GM06990 (cell line): ENCODE measurements around the gene CCDC116.
A peak's percentile ranks its signal among the peaks of the same experiment; 100 is the strongest.

Experiments used
- DNase-seq: peaks from one replicate; pipeline ENCODE4 v3.0.0-alpha.2; 2011; ENCODE audit not compliant: insufficient read length; ENCODE audit errors: extremely low read depth
- H3K27me3 ChIP-seq: replicated peaks from 2 replicates; pipeline ENCODE4 v1.6.0; 2011; ENCODE audit warnings: low read length; ENCODE audit not compliant: control insufficient read depth, insufficient read depth
- H3K36me3 ChIP-seq: 2 replicates; pipeline ENCODE4 v1.5.1; 2011; ENCODE audit warnings: low read length; ENCODE audit not compliant: control insufficient read depth, insufficient read depth
- H3K4me3 ChIP-seq: replicated peaks from 2 replicates; pipeline ENCODE4 v1.5.1; 2011; ENCODE audit warnings: low read depth, mild to moderate bottlenecking, control low read depth, low read length
- TF ChIP-seq, protein P1 (sequence below): IDR thresholded peaks from 2 replicates; pipeline ENCODE4 v1.5.1; 2011; ENCODE audit warnings: low read length, control low read depth, mild to moderate bottlenecking, inconsistent platforms; ENCODE audit not compliant: insufficient read depth, poor library complexity, severe bottlenecking

The CCDC116 gene

DNA sequence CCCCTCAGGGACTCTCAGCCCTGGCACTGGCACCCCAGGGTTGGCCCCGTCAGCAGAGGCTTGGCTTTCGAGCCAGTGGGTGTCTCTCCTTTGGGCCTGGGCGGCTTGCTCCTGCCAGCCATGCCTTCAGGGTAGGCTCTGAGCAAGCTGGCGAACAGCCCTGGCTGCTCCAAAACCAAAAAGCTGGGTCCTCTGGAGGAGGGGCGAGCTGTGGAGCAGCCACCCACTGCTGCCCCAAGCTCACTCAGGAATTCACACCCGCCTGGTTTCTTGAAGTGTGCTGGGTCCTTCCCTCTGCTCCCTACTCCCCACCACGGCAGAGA is 9.0 kb upstream of the CCDC116 start:
- no peak overlapping the region for H3K4me3 ChIP-seq
- H3K27me3 ChIP-seq = no peaks in the 10 kb centered on the region
- peaks cover 30% of the 10 kb centered on the region for H3K36me3 ChIP-seq
- no peak for DNase-seq
- TF ChIP-seq, protein P1, sequence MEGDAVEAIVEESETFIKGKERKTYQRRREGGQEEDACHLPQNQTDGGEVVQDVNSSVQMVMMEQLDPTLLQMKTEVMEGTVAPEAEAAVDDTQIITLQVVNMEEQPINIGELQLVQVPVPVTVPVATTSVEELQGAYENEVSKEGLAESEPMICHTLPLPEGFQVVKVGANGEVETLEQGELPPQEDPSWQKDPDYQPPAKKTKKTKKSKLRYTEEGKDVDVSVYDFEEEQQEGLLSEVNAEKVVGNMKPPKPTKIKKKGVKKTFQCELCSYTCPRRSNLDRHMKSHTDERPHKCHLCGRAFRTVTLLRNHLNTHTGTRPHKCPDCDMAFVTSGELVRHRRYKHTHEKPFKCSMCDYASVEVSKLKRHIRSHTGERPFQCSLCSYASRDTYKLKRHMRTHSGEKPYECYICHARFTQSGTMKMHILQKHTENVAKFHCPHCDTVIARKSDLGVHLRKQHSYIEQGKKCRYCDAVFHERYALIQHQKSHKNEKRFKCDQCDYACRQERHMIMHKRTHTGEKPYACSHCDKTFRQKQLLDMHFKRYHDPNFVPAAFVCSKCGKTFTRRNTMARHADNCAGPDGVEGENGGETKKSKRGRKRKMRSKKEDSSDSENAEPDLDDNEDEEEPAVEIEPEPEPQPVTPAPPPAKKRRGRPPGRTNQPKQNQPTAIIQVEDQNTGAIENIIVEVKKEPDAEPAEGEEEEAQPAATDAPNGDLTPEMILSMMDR = no peak

DNA sequence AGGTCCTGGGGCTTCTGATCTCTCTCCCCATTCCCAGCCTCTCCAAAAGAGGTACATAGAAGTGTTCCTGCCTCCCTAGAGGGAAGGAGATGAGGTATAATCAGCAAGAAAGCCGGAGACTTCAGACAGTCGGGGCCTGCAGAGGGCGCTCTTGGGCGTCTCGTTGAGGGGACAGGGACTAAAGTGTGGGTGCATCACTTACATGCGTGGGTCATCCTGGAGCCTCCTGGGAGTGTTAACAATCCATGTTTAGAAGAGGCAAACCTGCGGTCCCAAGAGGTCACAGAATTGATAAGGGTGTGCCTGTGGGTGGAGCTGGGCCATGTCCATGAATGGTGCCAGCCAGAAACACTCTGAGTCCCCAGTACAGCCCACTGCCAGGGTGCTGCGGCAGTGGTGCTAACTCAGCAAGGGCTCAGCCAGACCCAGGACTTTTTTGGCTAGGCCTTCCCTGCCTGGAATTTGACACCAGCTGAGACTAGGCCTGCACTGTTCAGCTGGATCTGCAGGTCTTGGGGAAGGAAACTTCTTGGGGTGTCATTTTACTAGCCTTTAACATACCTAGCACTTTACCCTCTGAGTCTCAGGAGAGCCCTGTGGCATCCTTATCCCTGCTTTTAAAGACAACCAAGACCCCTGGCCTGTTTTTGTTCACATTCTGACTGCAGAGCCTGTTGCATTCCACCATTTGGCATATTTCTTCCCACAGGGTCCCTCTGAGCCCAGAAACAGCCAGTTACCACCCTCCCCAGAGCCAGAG is 8.3 kb upstream of the CCDC116 start:
- no peak for DNase-seq
- H3K36me3 ChIP-seq = peaks cover 27% of the 10 kb centered on the region
- H3K4me3 ChIP-seq = no peak overlapping the region
- TF ChIP-seq, protein P1 = peak; percentile 62
- H3K27me3 ChIP-seq = no peaks in the 10 kb centered on the region

DNA sequence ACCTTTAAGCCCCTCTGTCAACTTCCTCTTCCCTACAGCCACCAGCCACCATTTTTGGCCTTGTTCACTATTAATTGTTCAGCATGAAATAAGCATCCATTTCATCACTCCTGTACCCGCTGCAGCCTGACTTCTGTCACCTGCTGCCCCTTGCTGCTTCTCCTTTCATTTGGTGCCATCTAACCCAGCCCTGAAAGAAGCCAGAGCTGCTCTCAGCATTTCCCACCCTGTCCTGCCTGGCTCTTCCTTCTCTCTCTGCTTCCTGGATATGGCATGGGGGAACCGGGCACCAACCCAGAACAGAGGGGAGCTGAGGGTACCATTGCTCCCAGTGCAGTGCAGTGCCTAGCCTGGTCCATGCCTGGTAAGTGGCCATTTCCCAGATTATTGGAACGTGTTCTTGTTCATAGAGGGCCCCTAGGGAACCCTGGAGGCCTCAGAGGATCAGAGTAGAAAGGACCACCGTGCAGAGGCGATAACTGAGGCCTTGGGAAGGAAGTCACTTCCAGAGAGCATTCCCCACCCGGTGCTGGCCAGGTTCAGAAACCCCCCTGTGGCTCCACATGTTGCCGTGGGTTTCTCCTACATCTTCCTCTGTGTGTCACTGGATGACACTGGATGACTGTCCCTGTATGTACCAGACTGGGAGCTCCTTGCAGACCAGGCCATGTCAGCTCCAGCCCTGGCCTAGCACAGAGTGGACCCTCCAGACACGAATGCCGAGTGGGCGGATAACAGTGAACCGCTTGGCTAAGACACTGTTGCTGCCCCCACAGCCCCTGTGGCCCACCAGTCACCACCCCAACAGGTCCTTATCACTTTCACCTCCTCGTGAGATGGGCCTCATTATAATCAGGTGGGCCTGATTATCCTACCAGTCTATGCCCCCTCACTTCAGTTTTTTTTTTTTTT is 7.4 kb upstream of the CCDC116 start:
- Histone ChIP-seq H3K4me3 (no peak overlapping the region), H3K27me3 (no peaks in the 10 kb centered on the region), H3K36me3 (peaks cover 27% of the 10 kb centered on the region)
- TF ChIP-seq, protein P1 = no peak
- DNase-seq = no peak

DNA sequence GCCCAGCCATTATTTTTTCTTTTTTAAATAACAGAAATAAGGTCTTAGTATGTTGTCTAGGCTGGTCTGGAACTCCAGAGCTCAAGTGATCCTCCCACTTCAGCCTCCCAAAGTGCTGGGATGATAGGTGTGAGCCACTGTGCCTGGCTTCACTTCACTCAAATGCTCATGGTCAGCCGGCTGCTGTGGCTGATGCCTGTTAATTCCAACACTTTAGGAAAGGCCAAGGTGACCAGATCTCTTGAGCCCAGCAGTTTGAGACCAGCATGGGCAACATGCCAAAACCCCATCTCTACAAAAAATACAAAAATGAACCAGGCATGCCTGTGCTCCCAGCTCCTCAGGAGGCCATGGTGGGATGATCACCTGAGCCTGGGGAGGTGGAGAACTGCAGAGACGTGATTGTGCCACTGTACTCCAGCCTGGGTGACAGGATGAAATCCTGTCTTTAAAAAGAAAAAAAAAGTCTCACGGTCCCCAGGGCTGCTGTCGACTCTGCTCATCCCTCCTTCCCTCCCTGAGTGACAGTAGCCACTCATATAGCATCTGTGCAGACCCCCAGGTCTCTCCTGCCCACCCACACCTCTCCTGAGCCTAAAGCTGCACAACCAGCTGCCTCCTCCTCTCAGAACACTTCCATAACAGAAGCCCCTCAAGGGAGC is 6.4 kb upstream of the CCDC116 start:
- no peak for DNase-seq
- Histone ChIP-seq H3K36me3 (peaks cover 25% of the 10 kb centered on the region), H3K27me3 (no peaks in the 10 kb centered on the region), H3K4me3 (no peak overlapping the region)
- TF ChIP-seq, protein P1 = no peak

DNA sequence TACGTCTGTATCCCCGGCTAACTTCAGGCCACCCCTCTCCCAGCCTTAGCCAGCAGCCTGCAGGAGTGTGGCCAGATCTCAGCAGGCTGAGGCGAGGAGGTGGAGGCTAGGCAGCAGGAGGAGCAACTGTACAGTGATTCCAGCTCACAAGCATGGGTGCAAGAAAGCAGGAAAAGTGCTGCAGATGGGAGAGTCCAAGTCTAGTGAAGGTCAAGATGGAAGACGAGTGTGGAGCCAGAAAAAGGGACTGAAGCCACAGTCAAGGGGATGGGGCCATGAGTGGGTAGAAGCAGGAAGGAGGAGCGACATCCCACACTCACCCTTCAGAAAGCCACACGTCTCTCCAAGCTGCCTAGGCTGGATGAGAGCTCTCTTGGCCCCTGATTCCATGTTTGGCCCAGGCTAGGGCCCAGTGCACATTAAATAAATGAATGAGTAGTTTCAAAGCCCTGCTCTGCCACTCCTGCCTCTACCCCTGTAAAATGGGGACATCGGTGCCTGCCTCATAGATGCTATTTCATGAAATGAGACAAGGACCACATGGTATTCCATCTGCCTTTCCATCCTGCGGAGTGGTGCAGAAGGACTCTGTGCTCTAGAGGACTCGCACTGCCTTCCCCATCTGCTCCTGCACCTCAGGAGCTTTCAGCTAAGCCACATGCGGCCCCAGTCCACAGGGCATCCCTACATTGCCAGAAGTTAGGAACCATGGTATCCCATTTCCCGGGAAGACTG is 5.7 kb upstream of the CCDC116 start:
- TF ChIP-seq, protein P1 = no peak
- no peak overlapping the region for H3K4me3 ChIP-seq
- DNase-seq = no peak
- H3K36me3 ChIP-seq = peaks cover 25% of the 10 kb centered on the region
- H3K27me3 ChIP-seq = no peaks in the 10 kb centered on the region
